HG03196 (cell line): ENCODE results near the gene AMDHD1.

Experiments
- ATAC-seq: cut with Tn5 transposase; IDR thresholded peaks from one replicate; pipeline ENCODE4 v1.9.1; 2021; ENCODE audit not compliant: unreplicated experiment

Gene AMDHD1

GRCh38 chr12:95943330-95943842 lies at the start of gene AMDHD1:
Gene AMDHD1 (plus strand): TSS chr12:95943331. CDS start chr12:95943399, 68 bp downstream.
- ATAC-seq = peak; percentile 55

GRCh38 chr12:95896846-95897245 lies 46.3 kb upstream of the AMDHD1 start:
- ATAC-seq = no peak

- ATAC-seq = no peak
Measured at GRCh38 chr12:95898081-95898480, 45.0 kb upstream of the AMDHD1 start.

- no peak for ATAC-seq
Measured at GRCh38 chr12:95908573-95908972, 34.6 kb upstream of the AMDHD1 start.

GRCh38 chr12:95909871-95910270 lies 33.3 kb upstream of the AMDHD1 start:
- no peak for ATAC-seq

- ATAC-seq = no peak
Measured at GRCh38 chr12:95918194-95918993, 24.7 kb upstream of the AMDHD1 start.

GRCh38 chr12:95919110-95919509 lies 24.0 kb upstream of the AMDHD1 start:
- no peak for ATAC-seq

- no peak for ATAC-seq
Measured at GRCh38 chr12:95922231-95922630, 20.9 kb upstream of the AMDHD1 start.

- no peak for ATAC-seq
Measured at GRCh38 chr12:95940514-95940913, 2.6 kb upstream of the AMDHD1 start.

- ATAC-seq = no peak
Measured at GRCh38 chr12:95942101-95942523, 1.0 kb upstream of the AMDHD1 start.

GRCh38 chr12:95942524-95943329 lies 404 bp upstream of the AMDHD1 start, which contains the start of gene CCDC38:
Gene CCDC38 (minus strand): TSS chr12:95942614. CDS start chr12:95936509, 6,105 bp downstream.
- peak; percentile 99 for ATAC-seq

- no peak for ATAC-seq
Measured at GRCh38 chr12:95944108-95944704, 1.1 kb downstream of the AMDHD1 start.

GRCh38 chr12:95949477-95950206 lies 6.5 kb downstream of the AMDHD1 start:
- ATAC-seq = no peak

GRCh38 chr12:95951515-95951914 lies 8.4 kb downstream of the AMDHD1 start:
- no peak for ATAC-seq

- ATAC-seq = no peak
Measured at GRCh38 chr12:95953000-95953399, 9.9 kb downstream of the AMDHD1 start.

GRCh38 chr12:95955549-95956159 lies 12.5 kb downstream of the AMDHD1 start:
- ATAC-seq = no peak

- ATAC-seq = no peak
Measured at GRCh38 chr12:95956557-95957145, 13.5 kb downstream of the AMDHD1 start.

- no peak for ATAC-seq
Measured at GRCh38 chr12:95959107-95959506, 16.0 kb downstream of the AMDHD1 start.

- ATAC-seq = no peak
Measured at GRCh38 chr12:95960241-95960640, 17.1 kb downstream of the AMDHD1 start.

- ATAC-seq = no peak
Measured at GRCh38 chr12:95962222-95962621, 19.1 kb downstream of the AMDHD1 start.
